MM.1S (cell line): ENCODE measurements around the gene DIS3L2.

Experiments used
- EZH2 ChIP-seq: fragments of 300-600 bp; sonication (generic); optimal IDR thresholded peaks from 2 replicates; pipeline ENCODE3; 2017; ENCODE audit warnings: low read depth, mild to moderate bottlenecking, antibody characterized with exemption, low read length, mixed read lengths
- EZH2phosphoT487 ChIP-seq: fragments of 300-600 bp; sonication (generic); IDR thresholded peaks from 2 replicates; pipeline ENCODE4 v1.6.1; 2018; ENCODE audit warnings: antibody characterized with exemption, low read length
- TF ChIP-seq, protein P1 (sequence below): fragments of 300-600 bp; sonication (generic); IDR thresholded peaks from 2 replicates; pipeline ENCODE4 v1.5.1; 2016; ENCODE audit warnings: antibody characterized with exemption, low read length, mixed read lengths

GRCh38 chr2:232280341-232280740 lies 318.8 kb downstream of the DIS3L2 start:
- TF ChIP-seq EZH2phosphoT487 (no peak), EZH2 (no peak)
- TF ChIP-seq, protein P1, sequence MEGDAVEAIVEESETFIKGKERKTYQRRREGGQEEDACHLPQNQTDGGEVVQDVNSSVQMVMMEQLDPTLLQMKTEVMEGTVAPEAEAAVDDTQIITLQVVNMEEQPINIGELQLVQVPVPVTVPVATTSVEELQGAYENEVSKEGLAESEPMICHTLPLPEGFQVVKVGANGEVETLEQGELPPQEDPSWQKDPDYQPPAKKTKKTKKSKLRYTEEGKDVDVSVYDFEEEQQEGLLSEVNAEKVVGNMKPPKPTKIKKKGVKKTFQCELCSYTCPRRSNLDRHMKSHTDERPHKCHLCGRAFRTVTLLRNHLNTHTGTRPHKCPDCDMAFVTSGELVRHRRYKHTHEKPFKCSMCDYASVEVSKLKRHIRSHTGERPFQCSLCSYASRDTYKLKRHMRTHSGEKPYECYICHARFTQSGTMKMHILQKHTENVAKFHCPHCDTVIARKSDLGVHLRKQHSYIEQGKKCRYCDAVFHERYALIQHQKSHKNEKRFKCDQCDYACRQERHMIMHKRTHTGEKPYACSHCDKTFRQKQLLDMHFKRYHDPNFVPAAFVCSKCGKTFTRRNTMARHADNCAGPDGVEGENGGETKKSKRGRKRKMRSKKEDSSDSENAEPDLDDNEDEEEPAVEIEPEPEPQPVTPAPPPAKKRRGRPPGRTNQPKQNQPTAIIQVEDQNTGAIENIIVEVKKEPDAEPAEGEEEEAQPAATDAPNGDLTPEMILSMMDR = no peak
